ENCODE data around the gene PNPLA7.

The PNPLA7 gene

GRCh38 chr9:137493364-137494103 is 56.7 kb downstream of the PNPLA7 start:
- DNase-seq, result no peak

GRCh38 chr9:137492464-137493363 is 57.5 kb downstream of the PNPLA7 start:
- DNase-seq, result peak in 1 of 5 donors; percentile 20

- no peak for DNase-seq
Measured at GRCh38 chr9:137491735-137492432, 58.3 kb downstream of the PNPLA7 start.

- DNase-seq, result no peak
Measured at GRCh38 chr9:137490532-137491186, 59.5 kb downstream of the PNPLA7 start.

GRCh38 chr9:137488906-137489305 is 61.3 kb downstream of the PNPLA7 start:
- no peak for DNase-seq

- no peak for DNase-seq
Measured at GRCh38 chr9:137488327-137488653, 61.9 kb downstream of the PNPLA7 start.

- DNase-seq, result no peak
Measured at GRCh38 chr9:137487454-137488326, 62.5 kb downstream of the PNPLA7 start.

- no peak for DNase-seq
Measured at GRCh38 chr9:137486545-137487453, 63.4 kb downstream of the PNPLA7 start.

GRCh38 chr9:137486141-137486490 is 64.1 kb downstream of the PNPLA7 start:
- DNase-seq, result no peak

GRCh38 chr9:137485343-137486140 is 64.7 kb downstream of the PNPLA7 start:
- no peak for DNase-seq

- DNase-seq, result no peak
Measured at GRCh38 chr9:137484551-137485315, 65.5 kb downstream of the PNPLA7 start.

GRCh38 chr9:137482094-137482781 is 68.0 kb downstream of the PNPLA7 start:
- no peak for DNase-seq

- no peak for DNase-seq
Measured at GRCh38 chr9:137480686-137481683, 69.2 kb downstream of the PNPLA7 start.

- no peak for DNase-seq
Measured at GRCh38 chr9:137479892-137480685, 70.1 kb downstream of the PNPLA7 start.

GRCh38 chr9:137478962-137479861 is 71.0 kb downstream of the PNPLA7 start:
- no peak for DNase-seq
